ENCODE measurements around the gene TGFB2.
A peak's percentile ranks its signal among the peaks of the same experiment; 100 is the strongest.
"Not testable (repeated sequence)": the region's sequence is repeated elsewhere in the genome, so short reads cannot be mapped to it uniquely, and the experiment has no call there.

TGFB2 gene

DNA sequence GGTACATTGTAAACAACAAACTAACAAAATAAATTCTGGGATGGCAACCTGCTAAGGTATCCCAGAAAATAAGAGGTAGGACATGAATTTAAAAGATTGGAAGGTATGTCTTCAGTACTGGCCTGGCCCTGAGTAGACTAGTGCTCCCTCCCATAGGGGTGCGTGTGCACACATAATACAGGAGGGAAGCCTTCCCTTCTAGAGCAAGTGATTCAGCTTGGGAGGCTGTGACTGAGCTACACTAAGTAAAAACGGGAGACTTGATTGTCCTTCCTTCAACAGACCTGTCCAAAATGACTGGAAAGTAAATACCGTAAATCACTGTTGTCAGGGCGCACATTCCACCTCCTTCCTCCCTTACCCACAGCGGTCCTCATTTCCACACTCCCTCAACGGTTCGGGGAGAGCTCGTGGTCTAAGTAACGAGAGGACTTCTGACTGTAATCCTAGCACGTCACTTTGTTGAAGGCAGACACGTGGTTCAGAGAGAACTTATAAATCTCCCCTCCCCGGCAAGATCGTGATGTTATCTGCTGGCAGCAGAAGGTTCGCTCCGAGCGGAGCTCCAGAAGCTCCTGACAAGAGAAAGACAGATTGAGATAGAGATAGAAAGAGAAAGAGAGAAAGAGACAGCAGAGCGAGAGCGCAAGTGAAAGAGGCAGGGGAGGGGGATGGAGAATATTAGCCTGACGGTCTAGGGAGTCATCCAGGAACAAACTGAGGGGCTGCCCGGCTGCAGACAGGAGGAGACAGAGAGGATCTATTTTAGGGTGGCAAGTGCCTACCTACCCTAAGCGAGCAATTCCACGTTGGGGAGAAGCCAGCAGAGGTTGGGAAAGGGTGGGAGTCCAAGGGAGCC lies at the start of gene TGFB2:
TGFB2 (plus strand) TSS at position 523 of the 859 bp plus-strand sequence. CDS start 1,366 bp downstream, outside the sequence.
- no peak for DNase-seq

DNA sequence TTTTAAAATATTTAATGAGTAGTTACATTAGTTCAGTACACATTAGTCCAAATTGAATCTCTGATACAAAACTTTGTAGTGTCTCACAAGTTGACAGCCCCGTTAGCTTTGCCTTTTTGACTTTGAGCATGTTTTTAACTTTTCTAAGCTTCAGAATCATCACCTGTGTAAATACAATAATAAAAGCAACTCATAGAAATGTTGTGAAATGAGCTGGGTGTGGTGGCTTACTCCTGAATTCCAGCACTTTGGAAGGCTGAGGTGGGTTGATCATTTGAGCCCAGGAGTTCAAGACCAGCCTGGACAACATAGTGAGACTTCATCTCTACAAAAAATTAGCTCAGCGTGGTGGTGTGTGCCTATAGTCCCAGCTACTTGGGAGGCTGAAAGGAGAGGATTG lies 49.0 kb upstream of the TGFB2 start:
- DNase-seq = no peak

DNA sequence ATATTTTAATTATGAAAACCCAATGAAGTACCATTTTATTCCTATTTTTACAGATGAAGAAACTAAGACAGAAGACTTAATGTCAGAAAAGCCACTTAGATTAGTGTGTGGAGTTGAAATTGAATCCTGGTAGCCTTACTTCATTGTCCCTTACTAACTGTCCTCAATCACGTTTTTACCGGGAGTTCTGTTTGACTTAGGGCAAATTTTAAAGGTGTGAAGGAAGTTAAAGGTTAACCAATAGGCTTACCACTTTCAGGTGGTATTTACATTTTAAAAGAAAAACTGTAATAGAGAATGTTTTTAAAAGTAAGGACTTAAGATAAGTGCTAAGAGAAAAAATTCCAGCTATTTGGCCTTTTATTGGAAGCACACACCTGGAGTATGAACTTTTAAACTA lies 47.7 kb upstream of the TGFB2 start:
- no peak for DNase-seq

DNA sequence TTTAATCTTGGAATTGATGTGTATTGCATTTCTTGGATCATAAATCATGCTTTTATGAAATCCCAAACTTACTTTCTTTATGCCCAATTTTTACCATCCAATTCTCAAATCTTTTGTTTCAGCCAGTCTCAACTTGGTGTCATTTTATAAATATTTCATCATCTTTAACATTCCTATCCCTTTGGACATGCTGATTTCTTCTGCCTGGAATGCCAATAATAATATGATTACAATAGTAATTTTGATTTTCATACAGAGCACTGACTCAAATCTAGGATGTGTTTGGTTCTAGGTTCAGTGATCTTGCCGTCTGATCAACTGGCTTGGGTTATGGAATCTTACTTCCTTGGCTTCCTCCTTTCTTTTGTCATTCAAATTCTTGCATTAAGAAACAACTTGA lies 47.3 kb upstream of the TGFB2 start:
- no peak for DNase-seq

DNA sequence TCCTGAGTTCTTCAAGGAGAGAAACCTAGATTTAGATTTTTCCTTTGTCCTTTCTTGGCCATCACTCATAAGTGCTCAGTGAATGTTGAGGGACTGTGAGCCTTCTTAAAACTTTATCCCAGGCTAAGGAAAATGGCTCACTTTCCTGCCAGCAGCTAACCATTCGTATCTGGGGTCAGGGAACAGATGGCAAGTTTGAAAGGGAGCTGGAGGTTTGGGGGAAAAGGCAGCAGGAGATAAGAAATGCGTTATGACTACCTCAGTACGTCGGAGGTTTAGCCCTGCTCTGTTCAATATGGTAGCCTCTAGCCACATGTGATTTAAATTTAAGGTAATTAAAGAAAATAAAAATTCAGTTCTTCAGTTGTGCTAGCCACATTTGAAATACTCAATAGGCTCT lies 46.7 kb upstream of the TGFB2 start:
- no peak for DNase-seq

DNA sequence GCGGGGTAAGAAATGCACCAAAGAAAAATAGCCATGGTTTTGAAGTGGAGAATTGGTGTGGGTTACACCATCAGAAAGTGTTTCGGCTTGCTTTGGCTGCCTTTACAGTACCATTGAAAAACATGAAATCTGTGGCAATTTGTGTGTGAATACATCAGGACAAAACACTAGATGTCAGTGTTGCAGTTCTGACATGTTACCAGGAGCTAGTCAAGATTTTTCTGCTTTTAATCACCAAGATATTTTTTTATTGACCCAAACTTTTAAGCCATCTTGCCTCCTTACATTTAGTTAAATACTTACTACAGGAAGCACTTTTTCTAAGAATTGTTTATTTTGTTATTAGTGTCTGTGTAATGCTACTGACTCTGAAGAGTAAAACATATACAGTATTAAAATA lies 45.7 kb upstream of the TGFB2 start:
- no peak for DNase-seq

DNA sequence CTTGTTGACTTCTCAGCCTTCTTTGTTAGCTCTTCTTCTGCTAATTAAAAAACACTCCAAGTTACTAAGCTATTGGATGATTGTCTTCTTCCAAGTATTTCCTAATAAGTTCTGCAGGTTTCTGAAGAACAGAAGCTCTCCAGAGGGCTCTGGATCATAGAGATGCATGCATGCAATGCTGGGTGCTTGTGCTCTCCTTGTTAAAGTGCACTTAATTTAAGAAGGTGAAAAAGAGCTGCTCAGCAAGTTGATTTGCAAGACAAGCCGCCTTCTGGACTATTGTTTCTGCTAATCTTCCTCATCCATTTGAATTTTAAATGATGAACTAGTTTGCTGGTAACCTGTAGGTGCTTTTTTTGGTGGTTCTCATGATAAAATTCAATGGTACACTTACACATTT lies 43.9 kb upstream of the TGFB2 start:
- no peak for DNase-seq

DNA sequence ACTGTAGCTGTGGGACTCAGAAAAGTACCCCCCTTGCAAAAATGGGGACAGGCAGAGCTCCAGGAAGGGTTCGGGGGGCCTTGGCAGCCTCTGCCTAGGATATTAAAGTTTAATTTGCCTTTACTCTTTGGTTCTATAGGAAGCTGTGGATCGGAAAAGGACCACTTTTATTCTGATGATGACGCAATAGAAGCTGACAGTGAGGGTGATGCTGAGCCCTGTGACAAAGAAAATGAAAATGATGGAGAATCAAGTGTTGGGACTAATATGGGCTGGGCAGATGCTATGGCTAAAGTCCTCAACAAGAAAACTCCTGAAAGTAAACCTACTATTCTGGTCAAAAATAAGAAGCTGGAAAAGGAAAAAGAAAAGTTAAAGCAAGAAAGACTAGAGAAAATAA lies 43.0 kb upstream of the TGFB2 start:
- no peak for DNase-seq

DNA sequence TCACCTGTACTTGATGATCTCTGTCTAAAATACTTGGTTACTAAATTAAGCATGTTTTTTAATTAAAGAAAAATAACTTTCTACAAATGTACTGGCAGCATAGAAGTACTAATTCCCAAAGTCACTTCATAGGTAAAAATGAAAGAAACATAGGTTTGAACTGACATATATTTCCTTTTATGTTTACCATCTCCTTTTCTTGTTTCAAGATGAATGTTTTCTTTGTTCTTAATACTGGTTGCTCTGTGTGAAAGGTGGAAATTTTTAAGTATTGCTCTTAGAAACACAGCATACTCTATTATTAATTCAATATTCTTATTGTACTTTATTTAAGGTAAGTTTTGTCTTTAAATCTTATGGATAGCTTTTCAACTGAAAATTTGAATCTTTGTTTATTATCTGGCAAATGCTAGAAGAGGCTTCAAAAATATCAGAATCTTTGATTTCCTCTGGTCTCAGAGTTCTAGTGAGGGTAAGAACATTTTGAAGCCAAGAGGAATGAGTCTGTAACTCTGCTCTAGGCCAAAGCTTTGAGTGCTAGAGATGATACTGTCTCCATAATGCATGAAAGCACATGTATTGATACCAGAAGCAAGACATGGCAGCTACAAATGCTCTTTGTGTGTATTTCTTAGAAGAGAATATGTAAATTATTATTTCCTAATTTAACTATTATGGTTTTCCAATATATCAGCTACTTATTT lies 41.8 kb upstream of the TGFB2 start:
- no peak for DNase-seq

DNA sequence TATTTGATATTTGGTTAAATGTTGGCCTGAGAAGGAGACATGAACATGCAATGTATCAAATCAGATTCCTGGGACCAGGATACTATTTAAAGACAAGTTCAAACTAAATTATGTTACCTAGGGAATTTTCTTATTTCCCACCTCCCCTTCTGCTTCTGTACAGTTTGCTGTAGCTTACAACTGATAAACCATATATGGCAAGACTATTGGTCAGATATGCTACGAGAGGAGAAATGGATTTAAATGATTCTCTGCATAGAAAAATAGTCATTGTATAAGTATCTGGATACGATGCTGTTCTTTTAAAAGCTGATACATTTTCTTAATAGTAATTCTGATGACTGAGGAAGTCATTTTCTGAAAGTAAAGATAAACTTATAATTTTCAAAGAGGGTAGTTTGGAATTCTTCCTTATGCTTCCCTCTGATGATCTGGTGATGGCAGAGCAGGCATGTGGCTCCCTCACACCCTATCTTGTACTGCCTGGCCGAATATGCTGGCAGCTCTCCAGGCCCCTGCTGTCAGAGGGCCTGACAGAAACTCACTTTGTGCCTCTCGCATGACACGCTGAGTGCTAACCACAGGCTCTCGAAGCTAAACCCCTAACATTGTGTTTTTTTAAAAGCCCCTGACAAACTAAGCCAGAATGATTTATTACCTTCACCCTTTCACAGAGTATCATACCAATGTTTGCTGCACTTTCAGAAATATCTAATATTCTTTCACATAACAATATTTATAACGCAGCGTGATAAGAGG lies 40.7 kb upstream of the TGFB2 start:
- DNase-seq = no peak

DNA sequence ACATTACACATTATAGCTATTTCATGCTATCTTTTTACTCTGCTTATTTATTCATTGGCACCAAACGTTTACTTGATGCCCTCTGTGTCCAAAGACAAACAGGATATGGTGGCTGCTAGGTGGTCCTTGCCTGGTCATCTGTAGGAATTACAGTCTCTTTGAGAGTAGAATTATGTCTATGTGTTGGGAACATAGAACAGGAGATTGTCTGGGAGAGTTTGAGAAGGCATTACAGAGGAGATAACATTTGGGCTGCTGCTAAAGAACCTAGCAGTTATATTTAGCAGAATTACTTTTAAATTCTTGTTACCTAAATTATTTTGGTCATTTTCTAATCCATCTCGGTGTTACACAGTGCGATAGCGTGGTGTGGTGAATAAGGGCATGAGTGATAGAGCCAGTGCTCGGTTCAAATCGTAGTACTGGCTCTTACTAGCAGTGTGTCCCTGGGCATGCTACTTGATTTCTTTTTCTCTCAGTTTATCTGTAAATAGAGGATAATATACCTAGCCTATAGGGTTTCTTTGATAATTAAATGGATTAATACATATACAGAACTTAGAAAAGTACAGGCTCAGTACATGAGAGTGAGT lies 39.6 kb upstream of the TGFB2 start:
- no peak for DNase-seq

DNA sequence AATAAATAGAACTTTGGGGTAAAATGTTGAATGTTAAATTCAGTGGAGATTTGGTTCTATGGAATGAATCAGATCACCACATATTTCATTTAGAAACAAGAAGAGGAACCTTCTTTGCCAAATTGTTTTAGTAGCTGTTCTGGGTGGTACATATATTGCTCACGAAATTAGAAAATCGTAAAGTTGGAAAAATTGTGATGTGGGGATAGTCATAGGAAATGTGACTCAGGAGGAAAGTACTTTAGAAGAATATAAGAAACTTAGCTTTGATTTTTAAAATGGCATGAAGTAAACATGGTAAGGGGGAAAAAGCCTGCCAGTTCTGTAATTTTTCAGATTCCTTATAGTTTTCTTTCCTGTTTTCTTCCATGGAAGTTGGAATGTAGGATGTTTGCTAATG lies 32.6 kb upstream of the TGFB2 start:
- DNase-seq = no peak

DNA sequence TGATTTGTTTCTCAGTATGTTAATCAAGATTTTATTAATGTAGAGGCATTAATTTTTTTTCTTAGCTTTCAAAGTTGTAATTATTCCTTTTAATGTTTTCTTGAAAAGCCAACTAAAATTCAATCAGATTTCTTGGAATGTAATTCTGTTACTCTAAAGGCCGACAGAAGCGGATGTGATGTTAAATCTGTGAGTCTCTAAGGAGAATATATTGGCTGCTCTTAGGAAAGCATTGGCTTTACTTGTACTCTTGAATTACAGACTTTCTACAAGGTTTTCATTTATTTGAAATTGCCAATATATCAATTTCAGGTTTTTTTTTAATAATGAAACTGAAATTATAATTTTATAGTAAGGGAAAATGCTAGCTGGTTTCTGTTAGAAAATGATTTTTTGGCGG lies 30.8 kb upstream of the TGFB2 start:
- DNase-seq = no peak

DNA sequence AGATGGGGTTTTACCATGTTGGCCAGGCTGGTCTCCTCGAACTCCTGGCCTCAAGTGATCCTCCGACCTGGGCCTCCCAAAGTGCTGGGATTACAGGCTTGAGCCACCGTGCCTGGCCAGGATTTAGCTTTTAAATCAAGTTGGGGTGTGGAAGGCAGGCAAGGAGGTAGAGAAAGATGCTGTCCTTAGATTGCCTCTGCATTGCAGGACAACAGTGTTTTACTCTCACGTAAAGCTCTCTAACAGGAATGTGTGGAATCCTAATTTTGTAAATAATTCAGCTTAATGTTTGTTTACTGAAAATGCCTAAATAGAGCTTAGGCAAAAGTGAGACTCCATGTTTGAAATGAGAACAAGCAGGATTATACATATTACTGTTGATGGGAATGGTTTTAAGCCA lies 29.5 kb upstream of the TGFB2 start:
- no peak for DNase-seq

DNA sequence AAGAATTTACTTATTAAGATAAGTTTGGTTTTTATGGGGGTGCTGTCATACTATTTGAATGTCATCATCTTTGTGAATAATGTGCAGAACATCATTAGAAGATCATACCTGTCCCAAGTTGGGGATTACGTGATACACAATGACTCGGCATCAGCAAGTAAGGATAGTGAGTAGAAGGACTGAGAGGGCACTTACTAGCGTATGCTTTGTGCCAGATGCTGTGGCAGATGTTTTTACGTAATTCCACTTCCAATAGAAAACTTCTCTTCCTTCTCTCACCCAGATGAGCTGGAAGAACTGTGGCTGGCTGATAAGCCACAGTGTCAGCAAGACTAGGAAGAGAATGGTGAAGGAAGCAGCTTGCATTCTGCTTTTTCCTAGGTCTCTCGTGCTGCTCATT lies 28.1 kb upstream of the TGFB2 start:
- no peak for DNase-seq

DNA sequence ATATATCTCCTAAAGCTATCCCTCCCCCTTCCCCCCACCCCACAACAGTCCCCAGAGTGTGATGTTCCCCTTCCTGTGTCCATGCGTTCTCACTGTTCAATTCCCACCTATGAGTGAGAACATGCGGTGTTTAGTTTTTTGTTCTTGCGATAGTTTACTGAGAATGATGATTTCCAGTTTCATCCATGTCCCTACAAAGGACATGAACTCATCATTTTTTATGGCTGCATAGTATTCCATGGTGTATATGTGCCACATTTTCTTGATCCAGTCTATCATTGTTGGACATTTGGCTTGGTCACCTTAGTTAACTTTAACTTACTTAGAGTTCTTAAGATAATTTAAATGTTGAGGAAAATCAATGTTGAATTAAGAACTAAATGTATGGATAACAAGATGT lies 25.0 kb upstream of the TGFB2 start:
- DNase-seq = not testable (repeated sequence)

DNA sequence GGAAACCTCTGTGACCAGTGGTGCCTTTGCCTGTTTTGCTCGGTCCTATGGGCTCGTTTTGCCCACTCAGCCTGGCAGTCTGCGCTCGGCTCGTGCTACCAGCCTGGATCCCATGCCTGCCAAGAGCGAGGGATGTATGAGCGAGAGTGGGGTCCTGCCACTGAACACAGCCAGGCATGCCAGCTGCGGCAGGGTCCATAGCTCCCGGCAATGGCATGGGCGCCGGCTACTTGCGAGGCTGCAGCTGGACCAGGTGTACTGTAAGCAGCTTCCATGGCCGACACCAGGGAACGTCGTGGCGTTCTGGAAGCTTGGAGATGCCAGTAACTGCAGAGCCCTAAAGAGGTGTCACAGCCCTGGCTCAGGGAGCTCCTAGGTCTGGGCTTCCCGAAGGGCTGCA lies 22.4 kb upstream of the TGFB2 start:
- no peak for DNase-seq

DNA sequence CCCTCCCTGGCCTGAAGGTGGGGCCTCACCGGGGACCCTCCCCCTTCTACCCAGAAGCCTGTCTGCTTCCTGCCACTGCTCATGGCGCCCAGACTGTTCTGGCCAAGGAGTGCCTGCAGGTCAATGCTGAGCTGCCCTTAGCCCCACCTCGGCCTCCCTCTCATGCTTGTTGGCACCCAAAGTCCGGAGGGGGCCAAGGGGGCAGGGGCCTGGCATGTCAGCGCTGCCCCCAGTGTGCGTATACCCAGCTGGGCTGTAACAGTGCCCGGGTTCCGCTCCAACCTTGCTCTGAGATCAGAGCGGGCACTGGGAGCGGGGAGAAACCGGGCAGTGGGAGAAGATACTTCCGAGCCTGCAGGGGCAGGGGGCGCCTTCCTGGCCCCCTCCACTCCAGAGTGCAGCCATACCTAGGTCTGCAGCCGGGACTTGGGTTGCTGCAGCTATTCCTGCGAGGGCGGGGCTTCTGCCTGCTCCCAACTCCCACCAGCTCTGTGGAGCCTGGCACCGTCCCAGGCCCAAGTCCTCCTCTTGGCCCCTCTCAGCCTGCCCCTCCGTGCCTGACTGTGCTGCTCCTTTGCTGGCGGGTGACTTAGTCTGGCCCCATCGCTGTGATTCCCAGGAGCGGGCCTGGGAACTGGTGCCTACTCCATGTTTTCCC lies 21.4 kb upstream of the TGFB2 start:
- DNase-seq = no peak

DNA sequence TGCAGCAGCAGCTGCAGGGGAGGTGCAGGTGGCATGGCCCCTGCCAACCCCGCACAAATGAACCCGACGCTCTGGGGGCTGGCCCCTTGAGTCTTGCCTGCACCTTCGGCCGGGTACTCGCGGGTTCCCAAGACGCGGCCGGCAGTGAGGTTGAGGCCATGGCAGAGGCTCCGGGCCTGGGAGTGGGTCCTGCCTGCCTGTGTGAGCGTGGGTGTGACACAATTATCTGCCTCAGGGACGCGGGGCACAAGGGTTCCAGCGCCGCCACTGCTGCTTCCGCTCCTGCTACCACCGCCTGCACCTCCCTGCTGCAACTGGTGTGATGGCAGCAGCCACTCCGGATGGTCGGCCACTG lies 20.9 kb upstream of the TGFB2 start:
- no peak for DNase-seq

DNA sequence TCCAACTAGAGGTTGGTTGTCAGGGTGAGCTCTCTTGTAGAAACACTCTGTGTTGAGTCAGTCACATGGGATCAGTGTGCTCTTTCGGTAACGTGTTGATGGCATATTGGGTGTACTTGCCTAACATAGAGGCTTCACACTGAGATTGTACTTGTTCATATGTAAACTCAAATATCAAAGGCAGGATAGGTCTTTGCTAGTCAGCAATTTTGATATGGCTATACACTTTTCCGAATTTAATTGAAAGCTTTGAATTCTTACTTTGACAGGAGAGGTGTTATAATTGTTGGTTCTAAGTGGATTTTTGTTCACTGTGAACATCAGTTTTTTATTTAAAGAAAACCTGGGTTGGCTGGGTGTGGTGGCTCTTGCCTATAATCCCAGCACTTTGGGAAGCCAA lies 16.4 kb upstream of the TGFB2 start:
- DNase-seq = no peak

DNA sequence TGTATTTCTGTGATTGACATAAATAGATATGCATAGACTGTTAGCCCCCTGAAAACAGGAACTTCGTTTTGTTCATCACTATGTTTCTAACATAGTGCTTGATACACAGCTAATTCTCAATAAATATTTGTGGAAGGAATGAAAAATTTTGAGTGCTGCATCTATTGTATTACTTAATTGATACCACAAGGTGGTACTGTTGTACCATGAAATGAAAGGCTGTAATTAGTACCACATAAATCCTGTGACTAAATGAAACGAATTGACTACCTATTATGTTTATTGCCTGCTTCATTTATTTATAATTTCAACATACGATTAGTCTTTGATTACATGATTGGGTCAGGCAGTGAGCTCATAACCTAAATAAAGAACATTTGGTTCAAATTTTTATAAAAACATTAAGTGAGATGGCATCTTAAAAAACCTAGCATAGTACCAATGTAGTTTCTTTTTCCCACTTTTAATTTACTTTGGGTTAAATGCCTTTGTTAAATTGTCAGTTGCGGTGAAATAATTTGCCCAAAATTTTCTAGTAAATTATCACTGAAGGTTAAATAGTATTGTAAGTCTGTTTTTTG lies 15.0 kb upstream of the TGFB2 start:
- DNase-seq = peak; percentile 56

DNA sequence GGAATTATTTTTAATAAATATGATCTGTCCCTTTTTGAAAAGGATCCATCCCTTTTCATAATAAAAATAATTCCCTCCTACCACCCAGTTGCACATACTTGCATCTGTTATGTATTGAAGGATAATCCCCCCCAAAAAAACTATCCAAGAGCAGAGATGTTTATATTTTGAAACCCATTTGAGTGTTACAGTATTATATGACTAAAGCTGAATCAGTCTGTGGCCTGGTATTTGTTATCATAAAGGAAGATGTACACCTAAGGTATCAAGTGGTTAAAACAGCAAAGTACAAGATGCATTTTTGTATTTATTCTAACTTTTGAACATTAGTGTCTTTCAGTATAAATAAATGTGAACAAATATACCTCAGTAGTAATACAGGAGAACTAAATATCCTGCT lies 12.7 kb upstream of the TGFB2 start:
- no peak for DNase-seq

DNA sequence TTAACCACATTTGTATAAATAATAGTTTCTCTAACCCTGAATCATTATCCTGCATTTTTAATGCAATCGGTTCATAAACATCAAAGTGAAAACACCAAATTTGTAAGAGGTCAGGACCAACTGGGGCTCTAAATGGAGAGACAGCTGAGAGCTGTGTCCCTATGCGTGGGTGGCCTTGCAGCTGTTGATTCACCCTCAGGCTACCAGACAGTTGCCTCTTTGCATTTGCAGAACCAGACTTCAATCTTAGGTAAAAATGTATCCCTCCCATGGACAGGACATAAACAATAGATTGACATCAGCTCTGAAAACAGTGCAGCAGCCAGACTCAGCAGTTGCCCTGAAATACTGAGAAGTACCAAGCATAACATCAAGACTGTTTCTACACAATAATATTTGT lies 8.8 kb upstream of the TGFB2 start:
- no peak for DNase-seq
